ENCODE data around the gene PTK7. TPM values are rescaled to one million over a fixed set of nuclear protein-coding genes. Genes with fewer than 3 reads are reported as not detected.

PTK7 gene
- total and polyA plus RNA-seq, 2 of the 8 experiments (the other 6 are each of a cell fraction or from before 2014, with no cell fraction given), result 110 to 138 TPM

GRCh38 chr6:43170931-43171706 is 95.0 kb downstream of the PTK7 start, which contains the start of gene SRF:
TSS of gene SRF (plus strand) at chr6:43171269. CDS start at chr6:43171657, 388 bp downstream.
- Histone ChIP-seq H3K23me2 (ENCODE audit: low read depth, low read length) (peaks cover 14% of the 10 kb centered on the region), H3K4me3 (ENCODE audit: extremely low read depth in 1 of 4, insufficient read depth in 2 of 4, low read depth in 3 of 4, low read length in 4 of 4) (peak within 1 kb of the TSS; percentile 64 to 93 (median 82)), H3K4ac (replicated peaks; ENCODE audit: insufficient read length, low read depth, low read length) (peak within 1 kb of the TSS; percentile 3), H2AK5ac (ENCODE audit: low read depth, low read length) (peak within 1 kb of the TSS; percentile 76; the same call in 1 of the 2 replicates), H2BK5ac (ENCODE audit: low read depth, low read length) (peak within 1 kb of the TSS; percentile 94), H4K91ac (replicated peaks; ENCODE audit: insufficient read length, low read length) (peak within 1 kb of the TSS; percentile 87), H2BK120ac (replicated peaks; ENCODE audit: low read depth, low read length) (no peak within 1 kb of the TSS), H3K9ac (replicated peaks in 1 of 4; ENCODE audit: extremely low read depth in 1 of 4, low read depth in 3 of 4, low read length in 3 of 4) (peak within 1 kb of the TSS; percentile 90 to 99 (median 93)), H3K79me2 (ENCODE audit: control insufficient read depth in 1 of 2, insufficient read depth in 2 of 2, low read length in 2 of 2) (peaks cover 0 to 28% of the 10 kb centered on the region in 2 experiments; a peak in 2 of 4 replicates), H3K79me1 (ENCODE audit: low read depth, low read length) (peaks cover 3% of the 10 kb centered on the region; the same call in 1 of the 2 replicates), H2BK12ac (ENCODE audit: low read depth, low read length) (peak within 1 kb of the TSS; percentile 94), H4K5ac (ENCODE audit: insufficient read length, low read depth, low read length) (peak within 1 kb of the TSS; percentile 96), H3K14ac (ENCODE audit: insufficient read length) (peak within 1 kb of the TSS; percentile 3), H4K8ac (ENCODE audit: extremely low read depth, insufficient read depth, low read length) (peak within 1 kb of the TSS; percentile 95), H2BK15ac (ENCODE audit: low read length) (peak within 1 kb of the TSS; percentile 2; the same call in 1 of the 2 replicates), H3K23ac (ENCODE audit: insufficient read length) (no peak within 1 kb of the TSS), H2BK20ac (ENCODE audit: low read length) (no peak within 1 kb of the TSS), H4K20me1 (replicated peaks in 1 of 2; ENCODE audit: control insufficient read depth in 1 of 2, insufficient read depth in 2 of 2, low read length in 2 of 2) (peaks cover 13 to 24% of the 10 kb centered on the region in 2 experiments), H3K27me3 (replicated peaks in 1 of 4; ENCODE audit: control insufficient read depth in 3 of 4, extremely low read depth in 1 of 4, insufficient read depth in 3 of 4, low read length in 3 of 4) (peaks cover 0 to 6% (median 2%) of the 10 kb centered on the region in 4 experiments; a peak in 3 of 7 replicates), H3K4me2 (ENCODE audit: insufficient read depth in 1 of 2, low read depth in 2 of 2, low read length in 2 of 2) (peak within 1 kb of the TSS; percentile 93 to 97), H3K27ac (ENCODE audit: low read depth, low read length) (peak within 1 kb of the TSS; percentile 94), H2AFZ (ENCODE audit: low read length) (no peak within 1 kb of the TSS), H3K36me3 (ENCODE audit: control insufficient read depth in 2 of 4, insufficient read depth in 4 of 4, low read length in 3 of 4) (peaks cover 7 to 13% (median 11%) of the 10 kb centered on the region in 4 experiments), H3K9me3 (ENCODE audit: insufficient read depth in 2 of 2, low read depth in 1 of 2, low read length in 1 of 2) (no peaks in the 10 kb centered on the region), H3K56ac (replicated peaks; ENCODE audit: insufficient read length, low read depth, low read length) (peak within 1 kb of the TSS; percentile 79), H3K18ac (ENCODE audit: extremely low read depth, low read length) (peak within 1 kb of the TSS; percentile 65), H3K4me1 (replicated peaks in 1 of 4; ENCODE audit: control insufficient read depth in 3 of 4, insufficient read depth in 4 of 4, low read length in 3 of 4) (peaks cover 9 to 17% (median 11%) of the 10 kb centered on the region in 4 experiments)
- FAIRE-seq (peak; percentile 52), DNase-seq (ENCODE audit: low read depth in 1 of 2, low spot score in 2 of 2) (peak; percentile 98 to 99)
- CTCF ChIA-PET (ENCODE audit: partially characterized antibody), result interaction anchor here (0.6 to 1.7 kb wide), 5 partner anchors 9 to 211 kb away, joined by 3 to 8 read pairs (median 3); partner anchors contain the start of gene CUL9
- 2% methylated on average over 32 of the region's 83 CpGs; no CpG with 5 or more reads in 1 of the 2 experiments for WGBS, 2 experiments (ENCODE audit: extremely low coverage in 1 of 2, insufficient coverage in 1 of 2, insufficient read length in 1 of 2, insufficient replicate concordance in 2 of 2, low coverage in 1 of 2, low lambda C conversion rate in 2 of 2, missing lambda C conversion rate in 1 of 2)
- POLR2A ChIA-PET (ENCODE audit: partially characterized antibody), result interaction anchor here (0.6 to 4.9 kb wide), 41 partner anchors 8 to 947 kb away, joined by 3 to 30 read pairs (median 4); partner anchors contain the start of genes CUL7, CUL9, DNPH1 and KLC4
- TF ChIP-seq KDM5A (IDR thresholded peaks at IDR 0.05; ENCODE audit: low read length) (no peak), KDM4A (IDR thresholded peaks at IDR 0.05; ENCODE audit: low read depth, low read length, severe bottlenecking) (no peak), RNF2 (IDR thresholded peaks at IDR 0.05; ENCODE audit: borderline replicate concordance, low read depth, low read length, missing control alignments, poor library complexity, severe bottlenecking) (no peak), YY1 (IDR thresholded peaks at IDR 0.05; ENCODE audit: low read depth, low read length) (peak; percentile 70; the same call in 1 of the 2 replicates), CHD2 (IDR thresholded peaks at IDR 0.05; ENCODE audit: low read length) (peak; percentile 75), BACH1 (IDR thresholded peaks at IDR 0.05; ENCODE audit: low read length) (no peak), HDAC6 (IDR thresholded peaks at IDR 0.05; ENCODE audit: low read depth, low read length) (no peak), ZNF274 (IDR thresholded peaks at IDR 0.05; ENCODE audit: borderline replicate concordance, extremely low read depth, low read length) (no peak), BCL11A (IDR thresholded peaks at IDR 0.05; ENCODE audit: low read depth in 2 of 2, low read length in 2 of 2) (no peak), SIX5 (IDR thresholded peaks at IDR 0.05; ENCODE audit: low read depth, low read length) (no peak), HDAC2 (IDR thresholded peaks at IDR 0.05; ENCODE audit: borderline replicate concordance in 1 of 2, low read depth in 2 of 2, low read length in 2 of 2) (peak in 1 of 2 experiments; percentile 98; a peak in 2 of 4 replicates)
